Activated gamma-delta T cell (primary cell): ENCODE data around the gene ITSN2.
"Not testable (repeated sequence)": the region's sequence is repeated elsewhere in the genome, so short reads cannot be mapped to it uniquely, and the experiment has no call there.

ENCODE experiments used
- DNase-seq: peaks from one replicate; lab custom pipeline; 2025; lab: John Stamatoyannopoulos, UW
- total RNA-seq, 2 donors: gene quantifications; one replicate each; lab custom pipeline; 2026; lab: John Stamatoyannopoulos, UW

Gene ITSN2
- 292 to 293 reads per million in 2 donors for total RNA-seq

DNA sequence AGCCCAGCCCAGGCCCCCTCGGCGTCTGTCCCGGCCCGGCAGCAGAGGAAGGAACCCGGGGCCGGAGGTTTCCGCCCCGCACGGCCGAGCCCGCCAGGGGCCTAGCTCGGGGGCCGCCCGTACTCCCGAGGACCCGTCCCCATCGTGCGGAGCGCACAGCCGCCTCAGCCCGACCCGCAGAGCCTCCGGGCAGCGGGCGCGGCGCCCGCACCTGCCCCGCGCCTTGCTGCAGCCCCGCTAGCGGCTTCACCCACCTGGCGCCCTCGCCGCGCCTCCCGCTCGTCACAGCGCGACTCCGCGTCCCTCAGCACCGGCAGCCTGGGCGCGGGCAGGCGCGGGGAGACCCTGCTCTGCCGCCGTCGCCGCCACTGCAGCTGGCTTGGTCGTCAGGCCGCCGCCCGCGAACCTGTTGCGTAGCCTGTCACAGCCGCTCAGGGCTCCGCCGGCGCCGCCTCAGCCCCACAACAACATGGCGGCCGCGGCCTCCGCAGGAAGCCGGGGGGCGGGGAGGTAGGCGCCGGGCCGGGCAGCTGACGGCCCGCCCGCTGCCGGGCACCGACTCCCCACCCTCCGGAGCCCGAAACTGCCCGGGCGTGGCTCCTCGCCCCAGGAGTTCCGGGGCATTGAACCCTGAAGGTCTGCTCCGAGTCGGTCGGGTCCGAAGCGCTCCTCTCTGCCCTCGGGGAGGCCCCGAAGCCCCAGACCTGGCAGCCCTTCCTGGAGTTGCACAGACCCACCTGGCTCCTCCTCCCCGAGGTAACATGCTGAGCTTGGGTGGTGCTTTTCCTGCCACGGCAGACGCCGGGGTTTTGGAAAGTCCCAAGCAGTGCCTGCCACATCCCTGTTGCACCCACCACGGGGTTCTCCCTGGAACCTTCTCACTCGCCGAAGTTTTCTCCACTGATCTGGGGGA lies at the start of gene ITSN2:
Gene ITSN2 (minus strand): TSS at position 487 of the 913 bp plus-strand sequence. CDS start 32,454 bp downstream, outside the sequence.
- peak; percentile 75 for DNase-seq

DNA sequence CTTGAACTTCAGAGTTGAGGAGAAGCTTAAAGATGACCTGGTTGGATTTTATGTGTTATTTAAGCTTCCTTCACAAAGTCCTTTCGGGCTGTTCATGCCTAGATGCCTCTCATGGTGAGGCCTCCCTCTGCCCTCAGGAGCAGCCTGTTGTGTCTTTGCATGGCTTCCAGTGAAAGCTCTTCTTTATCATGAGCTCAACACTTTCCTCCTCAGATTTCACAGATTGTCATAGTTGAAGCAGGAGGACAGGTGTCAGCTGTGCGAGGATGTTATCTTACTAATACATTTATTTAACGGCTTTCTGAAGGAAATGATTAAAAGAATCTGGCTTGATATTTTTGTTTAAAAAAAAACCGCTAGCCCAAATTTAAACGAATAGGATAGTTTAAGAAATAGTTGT lies 48.8 kb upstream of the ITSN2 start:
- no peak for DNase-seq

DNA sequence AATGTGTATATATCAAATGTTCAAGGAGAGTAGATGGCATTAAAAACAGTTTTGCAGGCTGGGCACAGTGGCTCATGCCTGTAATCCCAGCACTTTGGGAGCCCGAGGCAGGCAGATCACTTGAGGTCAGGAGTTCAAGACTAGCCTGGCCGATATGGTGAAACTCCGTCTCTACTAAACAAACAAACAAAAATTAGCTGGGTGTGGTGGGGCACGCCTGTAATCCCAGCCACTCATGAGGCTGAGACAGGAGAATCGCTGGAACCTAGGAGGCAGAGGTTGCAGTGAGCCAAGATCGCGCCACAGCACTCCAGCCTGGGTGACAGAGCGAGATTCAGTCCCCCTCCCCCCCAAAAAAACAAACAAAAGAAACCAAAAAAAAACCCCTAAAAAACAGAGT lies 48.4 kb upstream of the ITSN2 start:
- not testable (repeated sequence) for DNase-seq

DNA sequence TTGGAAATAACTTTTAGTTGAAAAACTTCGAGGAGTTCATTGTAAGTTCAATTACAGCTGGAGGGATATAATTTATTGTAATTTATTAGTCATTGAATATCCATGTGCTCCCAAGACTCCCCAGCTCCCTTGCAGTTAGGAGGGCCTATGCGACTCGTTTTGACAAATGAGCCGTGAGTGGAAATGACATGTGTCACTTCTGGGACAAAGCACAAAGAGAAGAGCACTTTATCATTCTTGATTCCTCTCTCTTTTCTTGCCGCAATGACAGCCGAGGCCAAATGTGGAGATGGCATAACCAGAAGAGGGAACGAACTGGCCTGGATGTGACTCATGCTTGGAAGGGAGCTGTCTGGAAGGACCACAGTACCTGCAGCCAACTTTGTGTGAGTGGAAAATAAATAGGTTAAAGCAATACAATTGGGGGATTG lies 44.2 kb upstream of the ITSN2 start:
- no peak for DNase-seq

DNA sequence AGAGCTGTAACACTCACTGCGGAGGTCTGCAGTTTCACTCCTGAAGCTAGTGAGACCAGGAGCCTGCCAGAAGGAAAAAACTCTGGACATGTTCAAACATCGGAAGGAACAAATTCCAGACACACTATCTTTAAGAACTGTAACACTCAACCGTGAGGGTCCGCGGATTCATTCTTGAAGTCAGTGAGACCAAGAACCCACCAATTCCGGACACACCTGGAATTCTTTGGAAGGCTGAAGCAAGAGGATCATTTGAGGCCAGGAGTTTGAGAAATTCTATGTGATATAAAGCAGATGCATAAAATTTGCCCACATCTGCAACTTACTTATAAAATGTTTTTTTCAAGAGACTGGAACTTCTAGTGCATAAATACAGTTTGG lies 43.5 kb upstream of the ITSN2 start:
- DNase-seq, result no peak

DNA sequence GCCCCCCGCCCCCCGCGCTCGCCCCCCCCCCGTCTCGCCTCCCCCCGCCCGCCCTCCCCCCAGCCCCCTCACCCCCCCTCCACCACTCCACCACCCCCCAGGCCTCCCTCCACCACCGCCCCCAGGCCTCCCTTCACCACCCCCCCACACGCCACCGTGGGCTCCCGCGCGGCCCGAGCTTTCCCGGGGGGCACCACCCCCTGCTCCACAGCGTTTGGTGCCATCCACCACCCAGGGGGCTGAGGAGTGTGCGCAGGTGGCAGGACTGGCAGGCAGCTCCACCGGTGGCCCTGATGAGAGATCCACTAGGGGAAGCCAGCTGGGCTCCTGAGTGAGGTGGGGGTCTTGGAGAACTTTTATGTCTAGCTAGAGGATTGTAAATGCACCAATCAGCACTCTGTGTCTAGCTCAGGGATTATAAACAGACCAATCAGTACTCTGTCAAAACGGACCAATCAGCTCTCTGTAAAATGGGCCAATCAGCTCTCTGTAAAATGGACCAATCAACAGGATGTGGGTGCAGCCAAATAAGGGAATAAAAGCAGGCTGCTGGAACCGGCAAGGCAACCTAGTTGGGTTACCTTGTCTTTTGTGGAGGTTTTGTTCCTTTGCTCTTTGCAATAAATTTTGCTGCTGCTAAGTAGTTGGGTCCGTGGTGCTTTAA lies 43.0 kb upstream of the ITSN2 start:
- no peak for DNase-seq

DNA sequence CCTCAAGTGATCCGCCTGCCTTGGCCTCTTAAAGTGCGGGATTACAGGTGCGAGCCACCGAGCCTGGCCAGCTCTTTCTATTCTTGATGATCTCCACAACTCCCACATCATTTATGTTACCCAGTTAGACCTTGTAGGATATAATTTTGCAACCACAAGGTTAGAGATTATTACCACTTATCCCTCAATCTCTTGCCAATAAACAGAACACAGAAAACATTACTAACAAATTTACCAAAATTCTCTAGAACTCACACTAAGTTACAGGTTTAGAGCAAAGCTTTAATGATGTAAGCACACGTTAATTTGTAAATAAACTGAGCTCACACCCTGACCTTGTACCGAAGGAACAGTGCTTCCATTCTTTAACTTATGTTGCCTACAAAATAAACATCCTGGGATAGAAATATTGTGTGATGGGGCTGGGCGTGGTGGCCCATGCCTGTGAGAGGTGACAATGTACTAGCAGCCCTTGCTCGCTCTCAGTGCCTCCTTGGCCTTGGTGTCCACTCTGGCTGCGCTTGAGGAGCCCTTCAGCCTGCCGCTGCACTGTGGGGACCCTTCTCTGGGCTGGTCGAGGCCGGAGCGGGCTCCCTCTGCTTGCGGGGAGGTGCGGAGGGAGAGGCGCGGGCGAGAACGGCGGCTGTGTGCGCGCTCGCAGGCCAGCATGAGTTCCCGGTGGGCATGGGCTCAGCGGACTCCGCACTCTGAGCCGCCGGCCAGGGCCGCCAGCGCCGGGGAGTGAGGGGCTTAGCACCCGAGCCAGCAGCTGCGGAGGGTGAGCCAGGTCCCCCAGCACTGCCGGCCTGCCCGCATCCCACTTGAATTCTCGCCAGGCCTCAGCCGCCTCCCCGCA lies 42.1 kb upstream of the ITSN2 start:
- DNase-seq, result no peak

DNA sequence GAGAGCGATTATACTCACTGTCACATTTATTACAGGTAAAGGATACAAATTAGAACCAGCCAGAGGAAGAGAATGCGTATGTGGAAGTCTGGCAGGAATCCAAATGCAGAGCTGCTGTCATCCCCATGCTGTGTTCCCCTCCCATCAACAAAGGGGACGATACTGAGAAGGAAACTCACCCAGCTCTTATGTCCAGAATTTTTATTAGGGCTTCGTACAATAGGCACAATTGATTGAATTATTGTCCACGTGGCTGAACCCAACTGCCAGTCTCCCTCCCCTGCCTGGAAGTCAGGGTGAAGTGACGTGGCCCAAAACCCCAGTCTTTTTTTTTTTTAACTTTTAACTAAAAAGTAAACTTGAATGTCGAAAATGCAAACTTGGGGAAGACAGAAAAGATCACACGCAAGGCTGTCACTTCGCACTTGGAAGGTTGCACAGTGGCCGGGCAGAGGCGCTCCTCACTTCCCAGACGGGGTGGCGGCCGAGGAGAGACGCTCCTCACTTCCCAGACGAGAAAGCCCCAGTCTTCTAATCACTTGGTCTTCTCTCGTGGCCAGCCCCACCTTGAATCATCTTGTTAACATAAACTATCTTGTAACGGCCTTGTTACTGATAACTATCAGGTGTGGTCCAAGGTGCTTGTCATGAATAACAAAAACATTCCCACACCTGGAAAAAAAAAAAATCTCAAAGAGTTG lies 40.0 kb upstream of the ITSN2 start:
- no peak for DNase-seq

DNA sequence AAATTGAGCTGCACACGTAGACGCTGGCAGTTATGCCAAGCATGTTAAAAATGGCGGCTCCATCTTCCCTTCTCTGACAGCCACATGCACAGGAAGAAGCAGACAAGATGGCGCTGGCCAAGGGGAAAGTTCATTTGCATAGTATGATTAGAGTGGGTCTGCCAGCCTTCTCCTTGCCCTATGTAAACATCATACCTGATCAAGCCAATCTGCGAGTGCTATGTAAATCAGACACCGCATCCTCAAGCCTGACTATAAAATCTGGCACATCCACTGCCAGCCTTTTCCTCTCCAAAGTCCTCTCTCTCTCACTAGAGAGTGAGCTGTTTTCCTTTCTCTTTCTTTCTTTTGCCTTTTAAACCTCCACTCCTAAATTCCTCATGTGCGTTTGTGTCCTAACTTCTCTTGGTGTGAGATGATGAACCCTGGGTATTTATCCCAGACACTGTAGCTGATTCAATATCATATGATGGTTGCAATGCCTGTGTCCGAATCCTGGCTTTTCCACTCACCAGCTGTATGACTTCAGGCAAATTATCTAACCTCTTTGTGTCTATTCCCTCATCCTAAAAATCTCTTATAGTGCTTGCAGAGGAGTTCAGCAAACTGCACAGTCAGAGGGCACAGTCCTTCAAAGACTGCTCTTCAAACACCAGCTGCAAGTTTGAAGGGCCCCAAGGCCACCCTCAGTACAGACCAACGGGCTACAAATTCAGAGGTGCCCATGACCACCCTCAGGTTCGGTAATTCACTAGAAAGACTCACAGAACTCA lies 39.3 kb upstream of the ITSN2 start:
- DNase-seq, result no peak

DNA sequence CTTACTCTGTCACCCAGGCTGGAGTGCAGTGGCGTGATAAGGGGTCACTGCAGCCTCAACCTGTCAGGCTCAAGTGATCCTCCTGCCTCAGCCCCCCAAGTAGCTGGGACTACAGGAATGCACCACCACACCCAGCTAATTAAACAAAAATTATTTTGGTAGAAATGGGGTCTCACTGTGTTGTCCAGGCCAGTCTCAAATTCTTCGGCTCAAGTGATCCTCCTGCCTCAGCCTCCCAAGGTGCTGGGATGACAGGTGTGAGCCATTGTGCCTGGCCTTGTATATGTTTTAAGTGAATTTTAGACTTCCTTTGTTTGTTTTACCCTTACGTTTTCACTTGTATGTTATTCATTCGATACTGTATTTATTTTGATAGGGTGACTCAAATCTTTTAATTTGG lies 34.7 kb upstream of the ITSN2 start:
- DNase-seq, result no peak

DNA sequence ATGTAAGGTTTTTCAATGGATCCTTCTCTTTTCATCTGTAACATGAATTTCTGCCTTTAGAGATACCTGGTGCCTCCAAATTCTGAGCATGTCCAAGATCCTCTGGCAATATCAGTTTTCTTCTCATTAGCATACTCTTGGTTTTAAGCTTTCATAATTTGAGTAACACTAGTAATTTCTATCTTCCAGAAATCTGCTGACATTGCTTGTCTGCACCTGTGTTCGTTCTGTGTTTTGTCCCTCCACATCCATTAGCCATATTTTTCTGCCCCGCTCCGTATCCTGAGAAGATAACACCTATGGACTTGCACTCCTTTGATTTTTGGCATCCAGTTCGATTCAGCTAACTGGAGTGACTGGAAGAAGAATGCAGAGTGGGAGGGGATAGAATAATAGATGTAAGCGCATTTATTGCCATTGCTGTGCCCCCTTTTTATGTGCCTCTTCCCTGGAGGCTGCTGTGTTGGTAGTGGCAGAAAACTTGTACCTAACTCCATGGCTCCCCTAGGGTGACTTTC lies 32.3 kb upstream of the ITSN2 start:
- no peak for DNase-seq

DNA sequence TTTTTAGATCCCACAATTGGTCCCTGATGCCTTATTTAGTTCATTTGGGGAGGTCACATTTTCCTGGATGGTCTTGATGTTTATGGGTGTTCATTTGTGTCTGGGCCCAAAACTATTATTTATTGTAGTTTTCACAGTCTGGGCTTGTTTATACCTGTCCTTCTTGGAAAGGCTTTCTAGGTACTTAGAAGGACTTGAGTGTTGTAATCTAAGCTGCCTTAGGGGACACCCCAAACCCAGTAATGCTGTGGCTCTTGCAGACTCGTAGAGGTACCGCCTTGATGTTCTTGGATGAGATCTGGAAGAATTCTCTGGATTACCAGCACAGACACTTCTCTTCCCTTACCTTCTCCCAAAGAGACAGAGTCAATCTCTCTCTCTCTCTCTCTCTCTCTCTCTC lies 25.0 kb upstream of the ITSN2 start:
- no peak for DNase-seq

DNA sequence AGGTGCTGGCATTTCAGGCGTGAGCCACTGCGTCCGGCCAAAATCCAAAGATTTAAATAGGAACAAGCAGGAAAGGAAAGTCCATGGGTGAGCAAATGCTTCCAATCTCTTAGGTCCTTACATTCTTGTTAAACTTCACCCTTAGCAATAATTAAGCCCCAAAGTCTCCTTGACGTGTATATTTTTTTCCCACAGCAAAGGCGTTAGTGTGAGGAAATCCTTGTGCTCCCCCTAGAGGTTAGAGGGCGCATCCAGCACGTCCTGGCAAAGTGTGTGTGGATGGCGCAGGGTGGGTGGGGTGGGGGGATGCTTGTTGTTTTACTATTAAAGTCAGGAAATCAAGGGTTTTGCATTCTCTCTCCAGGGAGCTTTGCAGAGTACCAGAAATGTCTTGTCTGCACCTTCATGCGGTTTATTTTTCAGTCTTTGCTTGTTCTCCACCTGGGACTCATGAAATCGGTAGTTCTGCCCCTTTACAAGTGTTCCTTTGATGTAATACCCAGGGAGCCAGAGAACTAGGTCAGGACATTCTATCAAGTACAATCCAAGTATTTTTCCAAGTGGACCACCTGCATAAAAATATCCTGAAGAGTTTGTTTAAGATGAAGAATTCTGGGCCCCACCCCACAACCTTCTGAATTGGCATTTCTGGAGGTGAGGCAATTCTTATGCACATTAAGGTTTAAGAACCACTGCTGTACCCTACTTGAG lies 22.2 kb upstream of the ITSN2 start:
- DNase-seq, result no peak

DNA sequence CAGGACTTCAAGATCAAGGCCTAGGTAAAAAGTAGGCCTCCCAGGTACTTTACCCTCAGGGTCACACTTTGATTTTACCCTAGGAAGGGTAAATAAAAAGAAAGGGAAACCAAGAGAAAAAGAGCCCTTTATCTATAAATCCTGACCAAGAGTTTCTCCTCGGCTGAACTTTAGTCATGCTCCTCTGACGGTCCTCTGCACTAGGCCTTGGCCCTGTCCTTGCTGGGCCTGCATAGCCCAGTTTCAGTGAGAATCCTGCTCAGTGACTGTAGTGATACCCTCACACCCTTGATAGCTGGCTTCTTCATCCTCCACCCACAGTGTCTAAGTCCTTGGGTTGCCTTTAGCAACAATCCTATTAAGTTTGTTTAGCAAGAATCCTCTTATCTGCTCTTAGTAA lies 20.5 kb upstream of the ITSN2 start:
- no peak for DNase-seq

DNA sequence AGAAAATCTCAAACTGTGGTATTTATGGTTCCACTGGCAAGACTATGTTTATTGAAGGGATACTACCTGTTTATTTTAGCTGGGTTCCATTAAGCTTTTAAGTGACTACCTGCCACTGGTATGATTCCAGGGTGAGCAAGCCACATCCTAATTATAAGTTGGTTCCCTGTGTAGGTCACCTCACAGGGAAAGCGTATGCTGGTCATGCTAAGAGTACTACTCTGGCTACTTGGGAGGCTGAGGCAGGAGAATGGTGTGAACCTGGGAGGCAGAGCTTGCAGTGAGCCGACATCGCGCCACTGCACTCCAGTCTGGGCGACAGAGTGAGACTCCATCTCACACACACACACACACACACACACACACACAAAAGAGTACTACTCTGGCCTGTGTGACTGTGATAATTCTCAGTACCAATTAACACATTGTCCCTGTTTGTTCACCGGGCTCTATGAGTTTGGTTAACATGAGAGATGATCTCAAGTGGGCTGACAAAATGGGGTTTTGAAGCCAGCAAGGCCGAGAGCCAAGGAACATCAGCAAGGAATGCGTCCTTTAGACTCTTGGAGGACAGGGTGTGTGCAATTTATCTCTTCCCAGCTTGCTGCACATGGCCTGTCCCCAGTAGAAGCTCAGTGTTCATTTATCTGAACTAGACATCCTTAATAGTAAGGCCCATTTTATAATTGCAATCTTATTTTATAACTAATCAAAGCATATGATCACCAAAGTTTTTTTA lies 15.2 kb upstream of the ITSN2 start:
- DNase-seq, result no peak

DNA sequence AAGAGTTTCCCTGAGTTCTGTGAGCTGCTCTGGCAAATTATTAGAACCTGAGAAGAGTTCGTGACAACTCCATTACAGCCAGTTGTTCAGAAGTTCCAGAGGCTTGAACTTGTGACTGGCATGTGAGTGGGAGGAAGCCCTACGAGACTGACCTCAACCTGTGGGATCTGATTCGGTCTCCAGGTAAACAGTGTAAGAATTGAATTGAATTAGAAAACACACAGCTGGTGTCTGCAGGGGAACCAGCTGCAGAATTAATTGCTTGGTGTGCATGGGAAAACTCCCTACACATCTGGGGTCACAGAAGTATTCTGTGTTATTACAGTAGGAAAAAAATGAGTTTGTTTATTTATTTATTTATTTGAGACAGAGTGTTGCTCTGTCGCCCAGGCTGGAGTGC lies 14.0 kb upstream of the ITSN2 start:
- no peak for DNase-seq

DNA sequence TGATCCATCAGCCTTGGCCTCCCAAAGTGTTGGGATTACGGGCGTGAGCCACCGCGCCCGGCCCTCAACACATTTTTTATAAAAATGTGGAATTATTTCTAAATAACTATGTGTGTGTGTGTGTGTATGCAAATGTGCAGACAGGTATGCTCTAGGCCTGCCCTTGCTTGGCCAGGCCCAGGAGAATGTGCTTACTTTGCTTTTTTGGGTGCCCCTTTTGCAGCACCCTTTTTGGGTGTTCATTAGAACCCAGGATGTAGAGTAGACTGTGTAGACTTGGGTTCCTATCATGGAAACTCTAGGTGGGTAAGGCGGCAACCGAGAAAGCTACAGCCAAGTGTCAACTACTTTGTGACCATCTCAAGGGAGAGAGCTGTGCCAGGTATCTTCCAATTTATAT lies 11.7 kb upstream of the ITSN2 start:
- DNase-seq, result no peak

DNA sequence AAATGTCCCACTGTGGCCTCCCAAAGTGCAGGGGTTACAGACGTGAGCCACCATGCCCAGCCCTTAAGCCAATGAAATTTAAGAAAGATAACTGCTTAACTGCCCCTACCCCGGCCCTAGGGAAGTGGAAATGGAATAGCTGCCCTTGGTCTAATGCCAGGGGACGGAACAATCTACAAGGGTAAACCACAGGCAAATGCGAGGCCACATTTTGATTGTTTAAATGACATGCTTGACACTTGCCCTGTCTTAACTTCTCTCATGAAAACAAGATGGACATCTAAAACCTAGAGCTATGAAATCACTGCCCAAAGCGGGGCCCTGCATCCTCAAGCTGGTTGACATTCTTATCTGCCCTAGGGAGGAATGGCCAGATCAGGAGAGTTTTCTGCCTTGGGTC lies 5.5 kb upstream of the ITSN2 start:
- DNase-seq, result no peak

DNA sequence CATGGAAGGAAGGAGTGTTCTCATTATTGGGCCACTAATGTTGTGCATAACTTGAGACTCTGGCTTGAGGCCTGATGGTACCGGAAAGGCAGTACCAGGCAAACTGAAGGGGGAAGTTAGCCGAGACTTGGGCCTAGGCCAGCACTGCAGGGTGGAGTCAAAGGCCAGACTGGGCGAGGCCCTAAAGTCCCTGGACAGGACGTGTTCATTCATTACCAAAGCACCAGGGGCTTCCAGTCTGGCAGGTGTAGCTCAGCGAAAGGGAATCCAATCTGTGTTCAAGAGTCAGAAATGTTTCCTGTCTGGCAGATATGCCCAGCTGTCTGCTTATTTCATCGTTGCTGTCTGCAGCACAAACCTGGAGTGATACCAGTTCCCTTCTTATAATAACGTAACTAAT lies 4.7 kb upstream of the ITSN2 start:
- no peak for DNase-seq
